ENCODE results near the gene PPP4R4. TPM values are rescaled to one million over a fixed set of nuclear protein-coding genes. Genes with fewer than 3 reads are reported as not detected.

The PPP4R4 gene
- polyA plus RNA-seq, 3 donors = 0.08 TPM; not detected in 2

- Mint-ChIP-seq H3K27me3 (ENCODE audit: low read depth in 3 of 3) (peaks cover 5 to 18% (median 16%) of the 10 kb centered on the region in 3 donors), H3K4me3 (no peak overlapping the region), H3K27ac (no peak overlapping the region), H3K36me3 (no peaks in the 10 kb centered on the region), H3K9me3 (peaks cover 4 to 13% (median 8%) of the 10 kb centered on the region in 7 donors), H3K4me1 (peaks cover 2% of the 10 kb centered on the region)
- Histone ChIP-seq H4K20me1 (ENCODE audit: insufficient read depth, low read length) (no peaks in the 10 kb centered on the region), H2AFZ (ENCODE audit: insufficient read depth, low read depth, low read length, poor library complexity, severe bottlenecking) (no peak overlapping the region), H3K36me3 (replicated peaks in 1 of 2; ENCODE audit: control insufficient read depth in 1 of 2, insufficient read depth in 2 of 2, low read length in 2 of 2) (no peaks in the 10 kb centered on the region), H3K4me2 (replicated peaks; ENCODE audit: extremely low read depth, low read length, poor library complexity, severe bottlenecking) (no peak overlapping the region), H3K79me2 (ENCODE audit: insufficient read depth, low read length) (no peaks in the 10 kb centered on the region), H3K27ac (ENCODE audit: low read depth in 1 of 2, low read length in 2 of 2) (no peak overlapping the region), H3K27me3 (ENCODE audit: control insufficient read depth in 2 of 2, insufficient read depth in 2 of 2, low read length in 2 of 2) (peaks cover 0 to 4% of the 10 kb centered on the region in 2 donors), H3K4me3 (replicated peaks in 1 of 3; ENCODE audit: low read depth in 2 of 3, low read length in 3 of 3) (no peak overlapping the region), H3K9me3 (replicated peaks in 1 of 2; ENCODE audit: control insufficient read depth in 1 of 2, insufficient read depth in 1 of 2, low read length in 2 of 2) (peaks cover 0 to 5% of the 10 kb centered on the region in 2 donors), H3K9ac (ENCODE audit: insufficient read depth, low read length, poor library complexity, severe bottlenecking) (no peak overlapping the region), H3K4me1 (ENCODE audit: control insufficient read depth in 1 of 2, insufficient read depth in 2 of 2, low read length in 2 of 2) (peaks cover 0 to under 1% of the 10 kb centered on the region in 2 donors)
- no peak for DNase-seq
- 69% methylated on average over 2 of the region's 4 CpGs for WGBS (ENCODE audit: insufficient coverage)
- intact Hi-C loops (cut with micrococcal nuclease) = loop anchor here in 1 of 2 donors (5.0 kb wide), 1 partner anchor 98 kb away; no protein-coding TSS in a partner anchor
- TF ChIP-seq CTCF (IDR thresholded peaks at IDR 0.05) = no peak
Measured at GRCh38 chr14:94135476-94135875, 38.6 kb upstream of the PPP4R4 start.

- peaks cover 4 to 13% (median 8%) of the 10 kb centered on the region in 7 donors for H3K9me3 Mint-ChIP-seq
- H3K4me2 ChIP-seq (replicated peaks; ENCODE audit: extremely low read depth, low read length, poor library complexity, severe bottlenecking) = no peak overlapping the region
- WGBS (ENCODE audit: insufficient coverage) = 31% methylated on average over 16 of the region's 18 CpGs
- H3K4me3 ChIP-seq (replicated peaks in 1 of 3; ENCODE audit: low read depth in 2 of 3, low read length in 3 of 3) = no peak overlapping the region
- no peaks in the 10 kb centered on the region for H3K36me3 ChIP-seq (replicated peaks in 1 of 2; ENCODE audit: control insufficient read depth in 1 of 2, insufficient read depth in 2 of 2, low read length in 2 of 2)
- no peaks in the 10 kb centered on the region for H4K20me1 ChIP-seq (ENCODE audit: insufficient read depth, low read length)
- no peaks in the 10 kb centered on the region for H3K4me1 ChIP-seq (ENCODE audit: control insufficient read depth in 1 of 2, insufficient read depth in 2 of 2, low read length in 2 of 2)
- peak; percentile 70 to 82 (median 76) for DNase-seq
- H3K9me3 ChIP-seq (replicated peaks in 1 of 2; ENCODE audit: control insufficient read depth in 1 of 2, insufficient read depth in 1 of 2, low read length in 2 of 2) = peaks cover 0 to 5% of the 10 kb centered on the region in 2 donors
- no peak overlapping the region for H3K27ac Mint-ChIP-seq
- H3K36me3 Mint-ChIP-seq = no peaks in the 10 kb centered on the region
- H3K27me3 ChIP-seq (ENCODE audit: control insufficient read depth in 2 of 2, insufficient read depth in 2 of 2, low read length in 2 of 2) = no peaks in the 10 kb centered on the region
- no peaks in the 10 kb centered on the region for H3K79me2 ChIP-seq (ENCODE audit: insufficient read depth, low read length)
- H3K4me1 Mint-ChIP-seq = peaks cover 2% of the 10 kb centered on the region
- TF ChIP-seq CTCF (IDR thresholded peaks at IDR 0.05) = peak; percentile 96
- peak overlapping the region; percentile 64 for H2AFZ ChIP-seq (ENCODE audit: insufficient read depth, low read depth, low read length, poor library complexity, severe bottlenecking)
- intact Hi-C loops (cut with micrococcal nuclease) = loop anchor here (2.0 to 5.0 kb wide), 2 partner anchors 99 to 100 kb away; no protein-coding TSS in a partner anchor
- peaks cover 5 to 15% (median 13%) of the 10 kb centered on the region in 3 donors for H3K27me3 Mint-ChIP-seq (ENCODE audit: low read depth in 3 of 3)
- no peak overlapping the region for H3K9ac ChIP-seq (ENCODE audit: insufficient read depth, low read length, poor library complexity, severe bottlenecking)
- H3K4me3 Mint-ChIP-seq = no peak overlapping the region
- no peak overlapping the region for H3K27ac ChIP-seq (ENCODE audit: low read depth in 1 of 2, low read length in 2 of 2)
Measured at GRCh38 chr14:94136575-94137331, 37.4 kb upstream of the PPP4R4 start.

Data from CD14-positive monocyte (primary cell).